HepG2 (cell line): ENCODE results near the gene ARHGEF12. TPM values are rescaled to one million over a fixed set of nuclear protein-coding genes. Genes with fewer than 3 reads are reported as not detected.
A peak's percentile ranks its signal among the peaks of the same experiment; 100 is the strongest.

ENCODE experiments used
- AGO2 ChIP-seq: fragments of 200-400 bp; formaldehyde crosslinking; optimal IDR thresholded peaks from 2 replicates; pipeline ENCODE3; 2017; ENCODE audit warnings: mild to moderate bottlenecking, low read depth, low read length, moderate library complexity
- ISL2 ChIP-seq: sonication (generic); formaldehyde crosslinking; IDR thresholded peaks from 2 replicates; pipeline ENCODE4 v1.5.0; 2020; ENCODE audit warnings: missing genetic modification reagents
- MBD4 ChIP-seq: IDR thresholded peaks from 2 replicates; pipeline ENCODE4 v1.6.1; 2012; ENCODE audit warnings: low read length, inconsistent platforms, borderline replicate concordance
- NR0B2 ChIP-seq: sonication (generic); formaldehyde crosslinking; IDR thresholded peaks from 2 replicates; pipeline ENCODE4 v1.4.0; 2020; ENCODE audit warnings: mild to moderate bottlenecking, missing genetic modification reagents
- PHF20 ChIP-seq: sonication (generic); formaldehyde crosslinking; IDR thresholded peaks from 2 replicates; pipeline ENCODE4 v1.5.0; 2020; ENCODE audit warnings: mild to moderate bottlenecking, missing genetic modification reagents
- RBAK ChIP-seq: sonication (generic); formaldehyde crosslinking; IDR thresholded peaks from 2 replicates; pipeline ENCODE4 v1.5.1; 2020; ENCODE audit warnings: mild to moderate bottlenecking, missing genetic modification reagents
- TEAD3 ChIP-seq: optimal IDR thresholded peaks from 2 replicates; pipeline ENCODE3; 2016; ENCODE audit warnings: borderline replicate concordance
- TFDP2 ChIP-seq: sonication (generic); formaldehyde crosslinking; IDR thresholded peaks from 2 replicates; pipeline ENCODE4 v1.4.0; 2020; ENCODE audit warnings: missing genetic modification reagents
- UBTF ChIP-seq: sonication (generic); formaldehyde crosslinking; IDR thresholded peaks from 2 replicates; pipeline ENCODE4 v1.4.0; 2020; ENCODE audit warnings: mild to moderate bottlenecking, missing genetic modification reagents
- ZKSCAN8 ChIP-seq: IDR thresholded peaks from 2 replicates; pipeline ENCODE4 v1.6.1; 2016; ENCODE audit warnings: borderline replicate concordance, missing genetic modification reagents, missing compliant biosample characterization
- ZNF281 ChIP-seq: sonication (generic); formaldehyde crosslinking; IDR thresholded peaks from 2 replicates; pipeline ENCODE4 v1.4.0; 2020; ENCODE audit warnings: missing genetic modification reagents, borderline replicate concordance
- ZNF609 ChIP-seq: sonication (generic); formaldehyde crosslinking; IDR thresholded peaks from 2 replicates; pipeline ENCODE4 v1.4.0; 2020; ENCODE audit warnings: mild to moderate bottlenecking, missing genetic modification reagents, borderline replicate concordance
- ZNF629 ChIP-seq: sonication (generic); formaldehyde crosslinking; conservative IDR thresholded peaks from 2 replicates; pipeline ENCODE4 v1.5.0; 2020; ENCODE audit warnings: missing genetic modification reagents
- polyA plus RNA-seq, 8 experiments: library from polyadenylated mRNA; depleted of rRNA in 3 of 8; stranded (reverse) in 7 of 8; unstranded in 1 of 8; fragments of >200 nt; fragmentation: Illumina TruSeq in 4 of 8; extraction: Trizol in 4 of 8; gene quantifications; 2 replicates each; pipeline versions ENCODE4 v1.2.1 to v1.2.3, GENCODE V29; 2011 to 2016; ENCODE audit warnings: low read depth in 4 of 8, missing spikeins in 1 of 8, mixed read lengths in 1 of 8; ENCODE audit not compliant: insufficient read depth in 1 of 8
- total RNA-seq, 5 experiments: library from RNA; depleted of rRNA; stranded (reverse); fragments of >200 nt; fragmentation: Illumina TruSeq; extraction: Trizol; gene quantifications; 2 replicates each; pipeline ENCODE4 v1.2.3, GENCODE V29; 2016; ENCODE audit warnings: low read depth in 1 of 5

The ARHGEF12 gene
- total and polyA plus RNA-seq, 2 of the 13 experiments (the other 11 are each of a cell fraction or from before 2014, with no cell fraction given), result 17.9 to 54.4 TPM

GRCh38 chr11:120336641-120337354 lies 585 bp downstream of the ARHGEF12 start (continued):
- TF ChIP-seq ZNF281, result no peak
- TF ChIP-seq ZNF629 (CRISPR knock-in tag), result no peak; the same call in 1 of the 2 replicates
- TF ChIP-seq TEAD3 (CRISPR knock-in tag), result no peak
- no peak for TF ChIP-seq RBAK (CRISPR knock-in tag)
- TF ChIP-seq TFDP2, result no peak
- no peak for TF ChIP-seq PHF20
- TF ChIP-seq ZKSCAN8, result no peak
- TF ChIP-seq ISL2 (CRISPR knock-in tag), result peak; percentile 30; the same call in 1 of the 2 replicates
- TF ChIP-seq MBD4, result no peak
- no peak for TF ChIP-seq NR0B2 (CRISPR knock-in tag)
- no peak for TF ChIP-seq ZNF609 (CRISPR knock-in tag)
- TF ChIP-seq UBTF (CRISPR knock-in tag), result peak; percentile 71
- peak; percentile 71 for TF ChIP-seq AGO2
